SIG-M5 treated with dmso at 0.1 percent for 504 hours (cell line): ENCODE measurements around the gene MVB12B.

Experiments used
- DNase-seq: peaks from one replicate; lab custom pipeline; 2025; ENCODE audit not compliant: unreplicated experiment; lab: John Stamatoyannopoulos, UW

Gene MVB12B

DNA sequence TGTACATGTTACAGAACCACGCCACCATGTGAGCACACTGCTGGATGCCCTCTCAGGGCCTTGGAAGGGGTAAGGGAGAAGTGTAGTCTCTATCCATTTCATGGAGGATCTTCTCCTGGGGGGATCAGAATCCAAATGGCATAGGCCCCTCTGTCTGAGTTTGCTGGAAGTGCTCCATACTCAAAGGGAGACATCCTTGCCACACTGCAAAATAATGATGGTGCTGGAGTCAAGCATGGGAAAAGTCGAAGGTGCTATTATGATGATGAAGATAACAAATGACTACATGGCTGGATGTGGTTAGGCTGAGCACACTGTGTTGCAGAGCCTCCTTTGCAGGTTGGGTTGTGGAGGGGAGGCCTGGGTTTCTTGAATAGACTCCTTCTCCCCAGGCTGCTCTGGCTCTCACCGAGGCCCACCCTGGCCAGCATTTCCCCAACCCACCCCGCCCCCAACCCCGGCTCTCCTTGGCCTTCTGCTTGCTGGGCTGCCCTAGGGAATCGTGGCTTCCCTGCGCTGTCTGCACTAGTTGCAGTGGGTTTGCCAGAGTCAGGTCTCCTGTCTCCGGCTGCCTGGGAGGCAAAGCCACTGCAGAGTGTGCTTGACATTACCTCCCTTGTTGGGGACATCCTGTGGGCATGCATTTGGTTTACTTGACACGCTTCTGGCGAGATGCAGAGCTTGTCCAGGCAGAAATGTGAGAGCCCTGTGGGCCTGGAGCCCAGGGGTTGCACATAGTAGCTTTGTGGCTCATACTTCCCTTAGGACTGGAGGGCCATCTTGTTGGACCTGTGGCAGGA is 3.0 kb downstream of the MVB12B start:
- no peak for DNase-seq

DNA sequence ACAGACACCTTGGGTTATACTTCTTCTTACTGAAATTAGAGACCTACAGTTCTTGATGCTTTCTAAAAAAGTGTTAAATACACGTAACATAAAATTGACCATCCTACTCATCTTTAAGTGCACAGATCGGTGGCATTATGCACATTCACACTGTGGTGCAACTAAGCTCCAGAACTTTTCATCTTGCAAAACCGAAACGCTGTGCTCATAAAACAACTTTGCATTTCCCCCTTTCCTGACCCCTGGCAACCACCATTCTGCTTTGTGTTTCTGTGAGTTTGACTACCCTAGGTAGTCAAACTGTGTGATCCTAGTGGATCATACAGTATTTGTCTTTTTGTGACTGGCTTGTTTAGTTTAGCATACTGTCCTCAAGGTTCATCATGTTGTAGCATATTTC is 3.9 kb downstream of the MVB12B start:
- DNase-seq: peak; percentile 68

GRCh38 chr9:126331964-126332748 is 5.5 kb downstream of the MVB12B start:
- DNase-seq: no peak

GRCh38 chr9:126334721-126335621 is 8.3 kb downstream of the MVB12B start:
- DNase-seq: peak; percentile 20

- DNase-seq: no peak
Measured at GRCh38 chr9:126335837-126336735, 9.5 kb downstream of the MVB12B start.

DNA sequence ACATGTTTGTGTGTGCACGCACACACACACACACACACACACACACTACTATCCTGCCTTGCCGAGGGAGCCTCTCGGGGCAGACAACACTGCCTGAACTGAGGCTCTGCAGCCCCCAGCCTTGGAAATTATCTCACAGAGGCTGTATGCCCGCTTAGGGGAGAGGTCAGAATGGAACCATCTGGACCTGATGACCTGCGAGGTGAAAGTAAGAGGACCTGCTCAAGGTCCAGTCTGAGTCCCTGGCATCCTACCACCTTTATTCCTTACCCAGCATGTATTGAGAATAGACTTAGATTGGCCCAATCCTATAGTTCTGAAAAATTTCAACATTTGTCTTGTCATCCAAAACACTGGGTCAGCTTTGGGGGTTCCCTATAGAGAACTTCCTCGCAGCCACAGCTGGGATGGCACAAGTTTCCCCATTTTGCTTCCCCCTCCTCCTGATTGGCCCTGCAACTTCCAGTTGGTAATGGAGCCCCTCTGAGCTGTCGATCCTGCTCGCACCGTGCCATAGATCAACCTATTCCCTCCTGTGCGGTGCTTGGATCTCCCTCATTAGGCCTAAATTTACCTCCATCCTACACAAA is 10.2 kb downstream of the MVB12B start:
- DNase-seq: no peak

- no peak for DNase-seq
Measured at GRCh38 chr9:126337729-126338372, 11.2 kb downstream of the MVB12B start.

DNA sequence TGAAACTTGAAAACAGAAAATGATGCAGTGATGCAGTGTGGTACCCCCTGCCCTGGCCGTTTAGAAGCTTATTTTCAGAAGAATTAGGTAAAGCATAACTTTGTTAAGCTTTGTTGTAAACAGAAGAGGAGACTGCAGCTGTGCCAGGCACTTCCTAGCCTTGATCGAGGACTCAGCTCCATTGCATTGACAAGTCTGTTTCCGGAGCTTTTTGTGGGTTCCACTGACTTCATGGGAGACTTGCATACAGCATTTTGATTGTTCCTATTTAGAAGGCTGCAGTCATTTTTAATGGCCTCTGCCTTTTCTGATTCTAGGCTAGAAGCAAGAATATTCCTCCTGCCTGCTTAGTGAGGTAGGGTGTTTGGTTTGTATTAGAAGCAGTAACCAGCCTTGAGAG is 12.3 kb downstream of the MVB12B start:
- no peak for DNase-seq

DNA sequence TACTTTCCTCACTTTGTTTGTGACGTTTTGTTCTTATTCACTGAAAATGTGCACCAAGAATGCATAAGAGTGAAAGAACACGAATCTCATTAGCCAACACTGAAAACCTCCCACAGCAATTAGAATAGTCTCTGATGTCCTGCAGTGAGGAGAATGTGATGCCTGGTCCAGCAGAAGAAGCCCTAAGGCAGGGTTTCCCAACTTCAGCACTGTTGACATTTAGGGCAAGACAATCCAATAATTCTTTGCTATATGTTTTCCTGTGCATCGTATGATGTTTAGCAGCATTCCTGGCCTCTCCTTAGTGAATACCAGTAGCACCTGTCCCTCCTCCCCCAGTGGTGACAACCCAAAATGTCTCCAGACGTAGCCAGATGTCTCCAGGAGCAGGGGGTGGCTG is 14.8 kb downstream of the MVB12B start:
- no peak for DNase-seq

GRCh38 chr9:126341902-126342301 is 15.3 kb downstream of the MVB12B start:
- no peak for DNase-seq

GRCh38 chr9:126342621-126343031 is 16.0 kb downstream of the MVB12B start:
- DNase-seq: no peak

DNA sequence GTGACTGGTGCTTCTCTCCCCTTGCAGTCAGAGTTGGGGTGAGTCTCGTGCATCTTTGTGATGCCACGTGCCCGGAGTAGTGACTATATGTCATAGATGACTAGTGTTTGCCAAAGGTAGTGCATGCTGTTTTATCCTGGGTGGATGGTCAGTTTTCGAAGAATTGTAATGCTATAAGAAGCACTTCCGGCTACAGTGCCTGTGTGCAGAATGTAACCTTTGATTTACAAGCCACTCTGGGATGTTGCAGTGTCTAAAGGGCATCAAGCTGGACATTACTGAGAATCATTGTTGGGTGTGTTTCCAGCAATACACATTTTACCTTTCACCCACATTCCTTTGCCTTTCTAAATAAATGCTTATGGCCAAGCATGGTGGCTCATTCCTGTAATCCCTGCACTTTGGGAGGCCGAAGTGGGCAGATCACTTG is 16.7 kb downstream of the MVB12B start:
- no peak for DNase-seq

GRCh38 chr9:126346031-126346430 is 19.4 kb downstream of the MVB12B start:
- no peak for DNase-seq

DNA sequence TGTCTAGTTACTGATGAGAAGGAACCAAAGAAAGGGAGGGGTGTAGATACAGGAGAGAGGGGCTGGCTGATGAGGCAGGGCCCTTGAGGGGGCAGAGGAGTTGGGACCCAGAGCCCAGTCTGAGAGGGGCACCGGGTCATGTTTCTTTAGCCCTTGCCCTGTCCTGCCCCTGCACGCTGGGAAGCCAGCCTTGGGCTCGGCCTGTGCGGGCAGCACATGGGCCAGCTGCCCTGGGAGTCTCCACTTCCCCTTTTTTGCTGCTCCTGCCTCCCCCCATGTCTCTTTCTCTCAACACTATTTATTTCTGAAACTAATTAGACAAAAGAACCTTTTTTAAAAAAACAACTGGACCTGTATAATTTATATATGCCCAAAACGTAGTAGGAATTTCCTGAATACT is 20.5 kb downstream of the MVB12B start:
- DNase-seq: no peak

DNA sequence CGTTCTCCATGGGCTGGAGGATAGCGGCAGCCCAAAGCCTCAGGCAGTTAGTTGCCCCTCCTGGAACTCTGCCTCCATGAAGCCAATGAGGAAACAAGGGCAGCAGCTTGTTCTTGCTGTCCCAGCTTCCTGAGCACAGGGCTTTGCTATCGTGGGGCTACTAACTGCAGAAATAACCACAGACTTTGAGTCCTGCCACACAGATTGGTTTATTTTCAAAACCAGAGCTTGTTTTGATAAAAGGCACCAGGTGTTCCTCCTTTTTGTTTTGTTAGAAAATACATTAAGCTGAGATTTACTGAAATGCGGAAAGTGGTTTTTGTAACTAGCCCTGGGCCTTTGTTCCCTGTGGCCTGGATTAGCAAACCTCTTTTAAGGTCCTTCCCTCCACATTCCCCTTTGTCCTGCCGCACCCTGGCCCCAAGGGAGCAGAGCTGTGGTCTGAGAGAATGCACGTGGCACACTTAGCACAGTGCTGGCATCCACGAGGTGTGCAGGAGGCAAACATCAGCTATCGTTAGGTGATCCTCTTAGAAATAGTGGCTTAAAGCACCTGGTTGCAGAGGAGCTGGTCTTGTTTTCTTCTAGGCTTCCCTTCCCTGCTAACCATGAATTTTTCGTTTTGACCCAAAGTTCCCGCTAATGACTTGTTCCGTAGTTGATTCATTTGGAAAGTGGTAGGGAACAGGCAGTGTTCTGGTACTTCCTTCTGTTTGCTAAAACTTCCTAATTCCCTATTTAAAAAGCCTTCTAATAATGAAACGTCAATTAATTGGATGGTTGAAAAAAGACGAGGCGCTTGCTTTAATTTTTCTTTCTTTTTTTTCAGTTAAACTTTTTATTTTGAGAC is 21.5 kb downstream of the MVB12B start:
- DNase-seq: no peak

DNA sequence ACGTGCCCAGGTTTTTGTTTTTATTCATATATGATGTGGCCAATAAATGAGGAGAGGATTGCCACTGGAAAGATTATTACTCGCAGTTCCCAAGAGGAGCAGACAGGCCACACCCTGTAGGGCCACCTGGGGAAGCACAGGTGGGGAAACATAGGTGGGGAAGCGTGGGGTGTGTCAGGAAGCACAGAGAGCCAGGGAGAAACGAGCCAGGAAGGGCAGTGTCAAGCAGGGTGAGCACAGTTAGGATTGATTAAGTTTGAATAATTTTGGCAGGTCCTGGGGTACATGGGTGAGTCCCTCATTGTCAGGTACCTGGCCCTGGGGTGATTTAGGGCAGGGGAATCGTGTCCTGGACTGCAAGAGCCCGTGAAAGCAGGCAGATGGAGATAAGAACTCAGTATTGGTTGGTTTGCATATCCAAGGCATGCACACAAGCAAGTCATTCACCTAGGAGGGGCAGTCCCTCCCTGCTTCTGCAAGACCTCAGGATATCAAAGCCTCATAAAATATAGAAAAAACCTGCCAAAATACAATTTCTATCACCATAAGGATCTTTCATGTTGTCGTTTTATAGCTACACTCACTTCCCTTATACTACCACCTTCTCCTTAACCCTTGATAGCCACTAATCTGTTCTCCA is 22.4 kb downstream of the MVB12B start:
- no peak for DNase-seq

GRCh38 chr9:126354887-126355770 is 28.5 kb downstream of the MVB12B start:
- no peak for DNase-seq
